GM12874 (cell line): ENCODE measurements around the gene RBPJ.

ENCODE experiments used
- CTCF ChIP-seq: IDR thresholded peaks from 2 replicates; pipeline ENCODE4 v1.5.1; 2011; ENCODE audit warnings: low read depth, mild to moderate bottlenecking, control low read depth, low read length, moderate library complexity; ENCODE audit not compliant: insufficient read depth

Gene RBPJ

DNA sequence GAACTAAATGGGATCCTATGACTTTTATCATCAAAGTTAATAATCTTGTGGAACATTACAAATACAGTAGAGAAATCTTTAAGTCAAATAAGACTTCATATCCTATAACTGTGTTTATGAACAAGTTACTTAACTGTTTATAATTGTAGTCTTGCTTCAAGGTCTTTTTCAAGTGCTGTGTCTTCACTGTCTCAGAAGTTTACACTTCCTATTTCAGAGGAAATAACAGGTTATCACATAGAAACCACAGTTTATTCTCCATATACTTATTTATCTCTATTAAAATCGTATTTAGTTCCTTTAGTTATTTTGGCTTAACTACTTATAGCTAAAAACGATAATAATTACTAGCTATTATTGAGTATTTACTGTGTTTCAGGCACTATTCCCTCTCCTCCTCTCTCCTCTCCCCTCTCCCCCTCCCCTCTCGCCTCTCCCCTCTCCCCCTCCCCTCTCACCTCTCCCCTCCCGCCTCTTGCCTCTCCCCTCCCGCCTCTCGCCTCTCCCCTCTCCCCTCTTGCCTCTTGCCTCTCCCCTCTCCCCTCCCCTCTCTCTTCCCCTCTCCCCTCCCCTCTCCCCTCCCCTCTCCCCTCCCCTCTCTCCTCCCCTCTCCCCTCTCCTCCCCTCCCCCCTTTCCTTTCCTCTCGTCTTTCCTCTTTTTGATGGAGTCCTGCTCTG is 63.7 kb downstream of the RBPJ start:
- TF ChIP-seq CTCF: no peak

DNA sequence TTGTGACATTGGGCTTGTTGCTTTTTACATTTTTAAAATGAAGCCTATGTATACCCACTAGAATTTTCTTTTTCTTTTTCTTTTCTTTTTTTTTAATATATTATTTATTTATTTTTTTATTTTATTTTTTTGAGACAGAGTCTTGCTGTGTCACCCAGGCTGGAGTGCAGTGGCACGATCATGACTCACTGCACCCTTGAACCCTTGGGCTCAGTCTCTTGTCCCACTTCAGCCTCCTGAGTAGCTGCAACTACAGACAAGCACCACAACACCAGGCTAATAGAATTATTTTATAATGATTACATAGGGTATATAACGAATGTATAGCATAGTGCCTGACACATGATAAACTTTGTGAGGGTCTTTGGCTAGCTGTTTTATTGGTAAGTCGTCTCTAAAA is 64.9 kb downstream of the RBPJ start:
- TF ChIP-seq CTCF: no peak

DNA sequence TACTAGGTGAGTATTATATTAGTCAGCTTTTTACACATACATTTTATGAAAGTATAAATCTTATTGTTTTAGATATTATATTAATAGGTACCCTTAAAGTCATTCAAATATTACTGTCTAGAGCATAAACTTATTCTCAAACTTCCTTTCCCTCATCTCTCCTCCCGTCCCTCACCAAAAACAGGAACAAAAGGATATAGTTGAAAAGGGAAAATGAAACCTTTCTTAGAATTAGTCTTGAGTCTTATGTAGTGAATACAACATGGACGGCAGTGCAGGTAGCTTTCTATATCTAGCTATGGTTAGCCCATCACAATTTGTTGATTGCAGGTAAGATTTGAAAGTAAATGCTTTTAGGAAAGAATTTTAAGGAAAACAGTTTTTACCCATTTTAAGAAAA is 65.6 kb downstream of the RBPJ start:
- TF ChIP-seq CTCF: no peak

DNA sequence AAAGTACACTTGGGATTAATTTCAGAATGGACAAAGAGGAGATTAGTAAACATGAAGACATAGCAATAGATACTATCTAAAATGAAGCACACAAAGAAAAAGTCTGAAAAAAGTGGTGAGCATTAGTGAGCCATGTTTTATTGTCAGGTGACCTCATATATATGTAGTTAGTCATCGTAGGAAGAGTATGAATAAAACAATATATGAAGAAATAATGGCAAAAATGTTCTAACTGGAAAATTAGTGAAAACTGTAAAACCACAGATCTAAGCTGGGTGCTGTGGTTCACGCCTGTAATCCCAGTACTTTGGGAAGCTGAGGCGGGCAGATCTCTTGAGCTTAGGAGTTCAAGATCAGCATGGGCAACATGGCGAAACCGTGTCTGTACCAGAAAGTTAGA is 67.9 kb downstream of the RBPJ start:
- no peak for TF ChIP-seq CTCF

- no peak for TF ChIP-seq CTCF
Observed at GRCh38 chr4:26397086-26397485, 76.3 kb downstream of the RBPJ start.

DNA sequence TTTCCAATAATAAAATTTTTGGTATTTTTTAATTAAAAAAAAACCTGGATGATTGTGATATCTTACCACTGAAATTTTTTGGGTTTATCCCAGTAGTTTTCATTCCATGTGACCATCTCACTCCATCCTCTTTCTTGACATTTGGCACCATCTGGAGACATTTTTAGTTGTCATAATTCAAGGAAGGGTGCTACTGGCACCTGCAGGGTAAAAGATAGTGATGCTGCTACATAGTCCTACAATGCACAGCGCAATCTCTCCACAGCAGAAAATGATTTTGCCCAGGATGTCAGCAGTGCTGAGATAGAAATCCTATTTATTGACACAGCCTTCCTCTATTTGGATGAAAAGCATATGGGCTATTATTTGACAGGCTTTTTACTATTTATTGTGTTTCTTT is 79.3 kb downstream of the RBPJ start:
- TF ChIP-seq CTCF: no peak

- no peak for TF ChIP-seq CTCF
Observed at GRCh38 chr4:26402458-26402857, 81.6 kb downstream of the RBPJ start.
